ENCODE results near the gene S100P.
A peak's percentile ranks its signal among the peaks of the same experiment; 100 is the strongest.

Gene S100P

DNA sequence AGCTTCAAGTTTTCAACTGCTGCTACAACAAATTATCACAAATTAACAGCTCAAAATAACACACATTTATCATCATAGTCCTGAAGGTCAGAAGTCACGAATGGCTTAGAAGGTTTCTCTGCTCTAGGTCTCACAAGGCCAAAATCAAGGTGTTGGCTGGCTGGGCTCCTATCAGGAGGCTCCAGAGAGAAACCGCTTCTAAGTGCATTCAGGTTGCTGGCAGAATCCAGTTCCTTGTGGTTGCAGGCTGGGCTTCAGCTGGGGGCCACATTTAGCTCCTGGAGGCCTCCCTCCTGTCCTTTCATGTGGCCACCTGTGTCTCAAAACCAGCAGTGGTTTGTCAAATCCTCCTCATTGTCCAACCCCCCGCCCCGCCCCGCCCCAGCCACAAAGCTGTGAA lies 37.8 kb upstream of the S100P start:
- no peak overlapping the region for H3K9ac ChIP-seq (ENCODE audit: low read length)
- H2BK5ac ChIP-seq (ENCODE audit: low read depth, low read length, poor library complexity, severe bottlenecking) = no peak overlapping the region
- no peaks in the 10 kb centered on the region for H3K9me3 ChIP-seq (ENCODE audit: control insufficient read depth, low read length)
- no peak overlapping the region for H4K91ac ChIP-seq (ENCODE audit: low read length)
- H2AK5ac ChIP-seq (ENCODE audit: low read length, severe bottlenecking) = no peak overlapping the region
- WGBS = 86% methylated on average over 5 of the region's 5 CpGs
- no peaks in the 10 kb centered on the region for H3K79me1 ChIP-seq (replicated peaks; ENCODE audit: low read length, poor library complexity, severe bottlenecking)
- H3K4me3 ChIP-seq (ENCODE audit: insufficient read depth in 1 of 2, low read depth in 1 of 2, low read length in 2 of 2) = no peak overlapping the region
- H2BK15ac ChIP-seq (ENCODE audit: low read depth, poor library complexity, severe bottlenecking) = no peak overlapping the region
- no peak overlapping the region for H2AFZ ChIP-seq (ENCODE audit: low read depth, low read length)
- no peak overlapping the region for H2BK120ac ChIP-seq (ENCODE audit: low read depth, low read length)
- H3K36me3 ChIP-seq (ENCODE audit: control insufficient read depth in 1 of 2, insufficient read depth in 2 of 2, low read depth in 1 of 2, low read length in 2 of 2) = peaks cover 0 to 3% of the 10 kb centered on the region in 2 experiments
- no peak overlapping the region for H3K18ac ChIP-seq (ENCODE audit: low read depth in 1 of 2, low read length in 2 of 2)
- H3K4ac ChIP-seq (ENCODE audit: low read depth in 1 of 2, low read length in 2 of 2) = no peak overlapping the region
- peaks cover 5% of the 10 kb centered on the region for H3K4me1 ChIP-seq (ENCODE audit: control insufficient read depth, insufficient read depth, low read depth, low read length)
- no peaks in the 10 kb centered on the region for H3K27me3 ChIP-seq (ENCODE audit: control insufficient read depth in 1 of 2, insufficient read depth in 1 of 2, low read length in 2 of 2)
- H3K14ac ChIP-seq (ENCODE audit: low read length in 2 of 2) = no peak overlapping the region
- no peak overlapping the region for H4K8ac ChIP-seq (ENCODE audit: low read length)
- no peak overlapping the region for H3K23ac ChIP-seq (ENCODE audit: low read length in 2 of 2)
- H3K27ac ChIP-seq (ENCODE audit: low read length, poor library complexity, severe bottlenecking) = no peak overlapping the region
- DNase-seq = no peak
- H2BK12ac ChIP-seq (ENCODE audit: low read length in 2 of 2) = no peak overlapping the region
- no peak overlapping the region for H3K4me2 ChIP-seq (ENCODE audit: low read length, poor library complexity, severe bottlenecking)

DNA sequence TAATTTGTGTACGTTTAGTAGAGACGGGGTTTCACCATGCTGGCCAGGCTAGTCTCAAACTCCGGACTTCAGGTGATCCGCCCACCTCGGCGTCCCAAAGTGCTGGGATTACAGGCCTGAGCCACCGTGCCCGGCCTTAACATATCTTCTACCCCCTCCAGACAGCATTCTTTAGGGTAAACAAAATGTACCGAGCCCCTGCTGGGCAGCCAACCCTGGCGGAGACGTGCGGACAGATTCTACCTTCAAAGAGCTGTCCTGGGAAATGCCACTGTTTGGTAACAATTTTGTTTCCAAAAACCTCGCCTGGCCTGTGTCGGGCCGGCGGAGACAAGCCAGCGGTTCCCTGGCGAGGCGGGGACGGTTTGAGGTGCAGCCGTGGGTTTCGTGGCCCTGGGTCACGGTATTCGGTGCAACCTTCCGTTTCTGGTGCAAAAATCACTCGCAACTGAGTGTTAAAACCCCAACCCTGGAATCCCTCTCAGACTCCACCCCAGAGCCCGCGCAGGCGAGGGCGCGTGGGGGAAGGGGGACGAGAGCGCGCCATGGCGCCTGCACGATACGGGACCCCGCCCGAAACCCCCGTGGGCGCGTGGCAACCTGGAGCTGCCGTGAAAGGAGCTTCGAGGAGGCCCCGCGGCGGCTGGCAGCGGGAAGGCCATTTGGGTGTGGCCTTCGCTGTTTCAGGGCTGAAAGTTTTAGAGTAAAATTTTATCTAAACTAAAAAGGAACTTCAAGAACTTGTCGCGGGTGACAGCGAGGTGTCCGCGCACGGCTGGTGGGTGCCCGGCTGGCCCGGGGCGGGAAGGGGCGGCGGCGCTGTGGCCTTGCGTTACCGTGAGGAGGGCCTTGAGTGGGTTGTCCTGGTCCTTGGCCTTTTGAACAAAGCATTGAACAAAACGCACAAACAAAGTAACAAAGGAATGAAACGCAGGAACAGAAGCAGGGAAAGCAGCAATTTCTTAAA lies 36.2 kb upstream of the S100P start:
- no peak overlapping the region for H4K8ac ChIP-seq (ENCODE audit: low read length)
- H3K27me3 ChIP-seq (ENCODE audit: control insufficient read depth in 1 of 2, insufficient read depth in 1 of 2, low read length in 2 of 2) = no peaks in the 10 kb centered on the region
- no peak overlapping the region for H3K4me2 ChIP-seq (ENCODE audit: low read length, poor library complexity, severe bottlenecking)
- no peaks in the 10 kb centered on the region for H3K9me3 ChIP-seq (ENCODE audit: control insufficient read depth, low read length)
- WGBS = 97% methylated on average over 64 of the region's 65 CpGs
- H3K23ac ChIP-seq (ENCODE audit: low read length in 2 of 2) = no peak overlapping the region
- no peak overlapping the region for H2BK15ac ChIP-seq (ENCODE audit: low read depth, poor library complexity, severe bottlenecking)
- H3K14ac ChIP-seq (ENCODE audit: low read length in 2 of 2) = no peak overlapping the region
- H3K27ac ChIP-seq (ENCODE audit: low read length, poor library complexity, severe bottlenecking) = no peak overlapping the region
- no peak overlapping the region for H2BK12ac ChIP-seq (ENCODE audit: low read length in 2 of 2)
- H2AFZ ChIP-seq (ENCODE audit: low read depth, low read length) = no peak overlapping the region
- no peak overlapping the region for H4K91ac ChIP-seq (ENCODE audit: low read length)
- peak overlapping the region in 1 of 2 experiments; percentile 74 for H3K4me3 ChIP-seq (ENCODE audit: insufficient read depth in 1 of 2, low read depth in 1 of 2, low read length in 2 of 2)
- no peak for DNase-seq
- no peak overlapping the region for H3K9ac ChIP-seq (ENCODE audit: low read length)
- no peak overlapping the region for H2BK120ac ChIP-seq (ENCODE audit: low read depth, low read length)
- peaks cover 5% of the 10 kb centered on the region for H3K4me1 ChIP-seq (ENCODE audit: control insufficient read depth, insufficient read depth, low read depth, low read length)
- peak overlapping the region; percentile 67 for H2BK5ac ChIP-seq (ENCODE audit: low read depth, low read length, poor library complexity, severe bottlenecking)
- no peaks in the 10 kb centered on the region for H3K79me1 ChIP-seq (replicated peaks; ENCODE audit: low read length, poor library complexity, severe bottlenecking)
- no peak overlapping the region for H2AK5ac ChIP-seq (ENCODE audit: low read length, severe bottlenecking)
- no peak overlapping the region for H3K18ac ChIP-seq (ENCODE audit: low read depth in 1 of 2, low read length in 2 of 2)
- H3K36me3 ChIP-seq (ENCODE audit: control insufficient read depth in 1 of 2, insufficient read depth in 2 of 2, low read depth in 1 of 2, low read length in 2 of 2) = peaks cover 0 to 3% of the 10 kb centered on the region in 2 experiments
- H3K4ac ChIP-seq (ENCODE audit: low read depth in 1 of 2, low read length in 2 of 2) = no peak overlapping the region

DNA sequence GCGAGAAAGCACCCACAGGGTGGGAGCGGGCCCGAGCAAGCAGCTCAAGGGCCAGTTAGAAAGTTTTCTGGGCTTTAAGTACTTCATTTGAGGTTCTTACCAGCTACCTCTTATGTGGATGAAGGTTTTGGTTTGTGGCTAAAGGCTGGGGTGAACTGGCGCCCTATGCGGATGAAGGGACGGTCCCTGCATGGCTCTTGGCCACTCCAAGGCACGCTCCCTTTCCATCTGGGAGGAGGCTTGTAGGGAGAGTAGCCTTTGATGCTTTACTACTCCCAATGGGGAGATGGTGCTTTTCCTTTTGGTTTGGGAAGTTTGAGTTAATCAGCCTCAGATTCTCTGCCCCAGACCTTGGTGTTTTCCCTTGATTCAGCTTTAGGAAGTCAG lies 35.5 kb upstream of the S100P start:
- H4K91ac ChIP-seq (ENCODE audit: low read length) = no peak overlapping the region
- H3K9ac ChIP-seq (ENCODE audit: low read length) = peak overlapping the region; percentile 72
- no peak overlapping the region for H3K27ac ChIP-seq (ENCODE audit: low read length, poor library complexity, severe bottlenecking)
- no peak overlapping the region for H3K4me2 ChIP-seq (ENCODE audit: low read length, poor library complexity, severe bottlenecking)
- no peaks in the 10 kb centered on the region for H3K9me3 ChIP-seq (ENCODE audit: control insufficient read depth, low read length)
- H3K27me3 ChIP-seq (ENCODE audit: control insufficient read depth in 1 of 2, insufficient read depth in 1 of 2, low read length in 2 of 2) = peaks cover 0 to 4% of the 10 kb centered on the region in 2 experiments
- 96% methylated on average over 7 of the region's 7 CpGs for WGBS
- no peak overlapping the region for H2BK5ac ChIP-seq (ENCODE audit: low read depth, low read length, poor library complexity, severe bottlenecking)
- H4K8ac ChIP-seq (ENCODE audit: low read length) = no peak overlapping the region
- H2BK15ac ChIP-seq (ENCODE audit: low read depth, poor library complexity, severe bottlenecking) = no peak overlapping the region
- H2AFZ ChIP-seq (ENCODE audit: low read depth, low read length) = no peak overlapping the region
- H3K14ac ChIP-seq (ENCODE audit: low read length in 2 of 2) = no peak overlapping the region
- peaks cover 5% of the 10 kb centered on the region for H3K4me1 ChIP-seq (ENCODE audit: control insufficient read depth, insufficient read depth, low read depth, low read length)
- peak overlapping the region in 1 of 2 experiments; percentile 54 for H3K4ac ChIP-seq (ENCODE audit: low read depth in 1 of 2, low read length in 2 of 2)
- H3K18ac ChIP-seq (ENCODE audit: low read depth in 1 of 2, low read length in 2 of 2) = peak overlapping the region in 1 of 2 experiments; percentile 48
- H3K36me3 ChIP-seq (ENCODE audit: control insufficient read depth in 1 of 2, insufficient read depth in 2 of 2, low read depth in 1 of 2, low read length in 2 of 2) = peaks cover 0 to 3% of the 10 kb centered on the region in 2 experiments
- H2AK5ac ChIP-seq (ENCODE audit: low read length, severe bottlenecking) = no peak overlapping the region
- no peak overlapping the region for H2BK12ac ChIP-seq (ENCODE audit: low read length in 2 of 2)
- H3K4me3 ChIP-seq (ENCODE audit: insufficient read depth in 1 of 2, low read depth in 1 of 2, low read length in 2 of 2) = peak overlapping the region in 1 of 2 experiments; percentile 74
- no peak overlapping the region for H3K23ac ChIP-seq (ENCODE audit: low read length in 2 of 2)
- DNase-seq = no peak
- peak overlapping the region; percentile 64 for H2BK120ac ChIP-seq (ENCODE audit: low read depth, low read length)
- no peaks in the 10 kb centered on the region for H3K79me1 ChIP-seq (replicated peaks; ENCODE audit: low read length, poor library complexity, severe bottlenecking)

DNA sequence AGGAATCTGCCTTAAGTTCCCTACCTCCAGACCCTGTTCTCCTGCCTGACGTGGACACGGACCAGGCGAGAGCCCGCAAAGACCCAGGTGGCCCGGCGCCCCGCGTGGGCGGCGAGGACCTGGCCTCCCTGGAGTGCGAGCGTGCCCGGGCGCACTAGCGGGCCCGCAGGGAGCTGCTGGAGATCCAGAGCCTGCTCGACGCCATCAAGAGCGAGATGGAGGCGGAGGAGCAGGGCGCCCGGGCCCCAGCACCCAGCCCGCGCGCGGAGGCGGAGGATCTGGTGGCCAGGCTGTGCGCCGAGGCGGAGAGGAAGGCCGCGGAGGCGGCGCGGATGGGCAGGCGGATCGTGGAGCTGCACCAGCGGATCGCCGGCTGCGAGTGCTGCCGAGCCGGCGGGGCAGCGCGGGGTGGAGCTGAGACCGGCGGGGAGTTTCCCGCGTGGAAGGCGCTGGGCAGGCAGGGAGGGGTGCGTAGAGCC lies 35.0 kb upstream of the S100P start:
- peak overlapping the region; percentile 72 for H3K9ac ChIP-seq (ENCODE audit: low read length)
- H3K4me1 ChIP-seq (ENCODE audit: control insufficient read depth, insufficient read depth, low read depth, low read length) = peaks cover 5% of the 10 kb centered on the region
- no peak overlapping the region for H2AK5ac ChIP-seq (ENCODE audit: low read length, severe bottlenecking)
- 31% methylated on average over 37 of the region's 52 CpGs for WGBS
- peak overlapping the region; percentile 79 for H2BK15ac ChIP-seq (ENCODE audit: low read depth, poor library complexity, severe bottlenecking)
- H2AFZ ChIP-seq (ENCODE audit: low read depth, low read length) = peak overlapping the region; percentile 89
- peak overlapping the region; percentile 67 for H3K4me2 ChIP-seq (ENCODE audit: low read length, poor library complexity, severe bottlenecking)
- no peak overlapping the region for H3K23ac ChIP-seq (ENCODE audit: low read length in 2 of 2)
- peaks cover 3 to 8% of the 10 kb centered on the region in 2 experiments for H3K27me3 ChIP-seq (ENCODE audit: control insufficient read depth in 1 of 2, insufficient read depth in 1 of 2, low read length in 2 of 2)
- H3K79me1 ChIP-seq (replicated peaks; ENCODE audit: low read length, poor library complexity, severe bottlenecking) = no peaks in the 10 kb centered on the region
- DNase-seq = peak; percentile 25
- peak overlapping the region; percentile 63 for H4K8ac ChIP-seq (ENCODE audit: low read length)
- peak overlapping the region in 1 of 2 experiments; percentile 54 for H3K4ac ChIP-seq (ENCODE audit: low read depth in 1 of 2, low read length in 2 of 2)
- H3K27ac ChIP-seq (ENCODE audit: low read length, poor library complexity, severe bottlenecking) = no peak overlapping the region
- peak overlapping the region; percentile 64 for H2BK120ac ChIP-seq (ENCODE audit: low read depth, low read length)
- H3K14ac ChIP-seq (ENCODE audit: low read length in 2 of 2) = no peak overlapping the region
- no peak overlapping the region for H4K91ac ChIP-seq (ENCODE audit: low read length)
- no peak overlapping the region for H2BK12ac ChIP-seq (ENCODE audit: low read length in 2 of 2)
- H2BK5ac ChIP-seq (ENCODE audit: low read depth, low read length, poor library complexity, severe bottlenecking) = no peak overlapping the region
- peaks cover 0 to 3% of the 10 kb centered on the region in 2 experiments for H3K36me3 ChIP-seq (ENCODE audit: control insufficient read depth in 1 of 2, insufficient read depth in 2 of 2, low read depth in 1 of 2, low read length in 2 of 2)
- H3K18ac ChIP-seq (ENCODE audit: low read depth in 1 of 2, low read length in 2 of 2) = peak overlapping the region; percentile 48 to 58
- peak overlapping the region; percentile 45 to 74 for H3K4me3 ChIP-seq (ENCODE audit: insufficient read depth in 1 of 2, low read depth in 1 of 2, low read length in 2 of 2)
- H3K9me3 ChIP-seq (ENCODE audit: control insufficient read depth, low read length) = no peaks in the 10 kb centered on the region
